ENCODE results near the gene KLHL7.
"Not testable (repeated sequence)": the region's sequence is repeated elsewhere in the genome, so short reads cannot be mapped to it uniquely, and the experiment has no call there.

The KLHL7 gene

GRCh38 chr7:23106823-23107663, 1.5 kb downstream of the KLHL7 start:
- no peak for DNase-seq (ENCODE audit: low spot score)

- DNase-seq (ENCODE audit: low spot score): no peak
Measured at GRCh38 chr7:23107781-23108180, 2.2 kb downstream of the KLHL7 start.

GRCh38 chr7:23108995-23109394, 3.4 kb downstream of the KLHL7 start:
- no peak for DNase-seq (ENCODE audit: low spot score)

- DNase-seq (ENCODE audit: low spot score): no peak
Measured at GRCh38 chr7:23109470-23109869, 3.9 kb downstream of the KLHL7 start.

GRCh38 chr7:23114896-23115295, 9.3 kb downstream of the KLHL7 start:
- no peak for DNase-seq (ENCODE audit: low spot score)

GRCh38 chr7:23115991-23116390, 10.4 kb downstream of the KLHL7 start:
- DNase-seq (ENCODE audit: low spot score): no peak

GRCh38 chr7:23117841-23118240, 12.3 kb downstream of the KLHL7 start:
- no peak for DNase-seq (ENCODE audit: low spot score)

GRCh38 chr7:23120106-23120505, 14.5 kb downstream of the KLHL7 start:
- no peak for DNase-seq (ENCODE audit: low spot score)

GRCh38 chr7:23121165-23121564, 15.6 kb downstream of the KLHL7 start:
- no peak for DNase-seq (ENCODE audit: low spot score)

GRCh38 chr7:23123007-23123406, 17.4 kb downstream of the KLHL7 start:
- no peak for DNase-seq (ENCODE audit: low spot score)

- no peak for DNase-seq (ENCODE audit: low spot score)
Measured at GRCh38 chr7:23123465-23123864, 17.9 kb downstream of the KLHL7 start.

- no peak for DNase-seq (ENCODE audit: low spot score)
Measured at GRCh38 chr7:23129036-23129435, 23.5 kb downstream of the KLHL7 start.

GRCh38 chr7:23131799-23132198, 26.2 kb downstream of the KLHL7 start:
- not testable (repeated sequence) for DNase-seq (ENCODE audit: low spot score)

- DNase-seq (ENCODE audit: low spot score): no peak
Measured at GRCh38 chr7:23133797-23134196, 28.2 kb downstream of the KLHL7 start.

GRCh38 chr7:23135755-23136154, 30.2 kb downstream of the KLHL7 start:
- DNase-seq (ENCODE audit: low spot score): no peak

GRCh38 chr7:23136216-23136615, 30.6 kb downstream of the KLHL7 start:
- no peak for DNase-seq (ENCODE audit: low spot score)

GRCh38 chr7:23157679-23158078, 52.1 kb downstream of the KLHL7 start:
- peak; percentile 13 for DNase-seq (ENCODE audit: low spot score)

GRCh38 chr7:23158546-23158945, 53.0 kb downstream of the KLHL7 start:
- no peak for DNase-seq (ENCODE audit: low spot score)

GRCh38 chr7:23161482-23161881, 55.9 kb downstream of the KLHL7 start:
- DNase-seq (ENCODE audit: low spot score): no peak

- no peak for DNase-seq (ENCODE audit: low spot score)
Measured at GRCh38 chr7:23164846-23165245, 59.3 kb downstream of the KLHL7 start.

GRCh38 chr7:23165316-23165715, 59.7 kb downstream of the KLHL7 start:
- no peak for DNase-seq (ENCODE audit: low spot score)

GRCh38 chr7:23167691-23168090, 62.1 kb downstream of the KLHL7 start:
- DNase-seq (ENCODE audit: low spot score): no peak

- DNase-seq (ENCODE audit: low spot score): no peak
Measured at GRCh38 chr7:23168111-23168885, 62.7 kb downstream of the KLHL7 start.

Data from SK-N-DZ (cell line).